Memory B cell (primary cell): ENCODE results near the gene ST6GALNAC3.

ENCODE experiments used
- ATAC-seq: fragments of 150-1000 bp; cut with Tn5 transposase; 2 replicates; pipeline ENCODE4 v1.10.0; 2021; ENCODE audit warnings: low read depth, mild to moderate bottlenecking, moderate library complexity
- DNase-seq, 2 donors: peaks; one replicate each; pipeline ENCODE4 v3.0.0; 2022; ENCODE audit warnings: low spot score in 2 of 2
- H3K27ac Mint-ChIP-seq: one replicate; pipeline ENCODE4 v1.8.0; 2022; ENCODE audit warnings: mild to moderate bottlenecking, moderate library complexity, mixed read lengths
- H3K27me3 Mint-ChIP-seq: one replicate; pipeline ENCODE4 v1.8.0; 2022; ENCODE audit warnings: mixed read lengths
- H3K36me3 Mint-ChIP-seq: one replicate; pipeline ENCODE4 v1.8.0; 2022; ENCODE audit warnings: mild to moderate bottlenecking, mixed read lengths
- H3K4me1 Mint-ChIP-seq: one replicate; pipeline ENCODE4 v1.8.0; 2022; ENCODE audit warnings: mixed read lengths
- H3K4me3 Mint-ChIP-seq: one replicate; pipeline ENCODE4 v1.8.0; 2022; ENCODE audit warnings: mild to moderate bottlenecking, moderate library complexity, mixed read lengths
- H3K9me3 Mint-ChIP-seq: one replicate; pipeline ENCODE4 v1.8.0; 2022; ENCODE audit warnings: mixed read lengths

ST6GALNAC3 gene

GRCh38 chr1:76128096-76128495, 53.5 kb downstream of the ST6GALNAC3 start:
- ATAC-seq (no peak), DNase-seq (no peak)
- Mint-ChIP-seq H3K27me3 (no peaks in the 10 kb centered on the region), H3K36me3 (no peaks in the 10 kb centered on the region), H3K4me3 (no peak overlapping the region), H3K4me1 (no peaks in the 10 kb centered on the region), H3K27ac (no peak overlapping the region), H3K9me3 (no peaks in the 10 kb centered on the region)

DNA sequence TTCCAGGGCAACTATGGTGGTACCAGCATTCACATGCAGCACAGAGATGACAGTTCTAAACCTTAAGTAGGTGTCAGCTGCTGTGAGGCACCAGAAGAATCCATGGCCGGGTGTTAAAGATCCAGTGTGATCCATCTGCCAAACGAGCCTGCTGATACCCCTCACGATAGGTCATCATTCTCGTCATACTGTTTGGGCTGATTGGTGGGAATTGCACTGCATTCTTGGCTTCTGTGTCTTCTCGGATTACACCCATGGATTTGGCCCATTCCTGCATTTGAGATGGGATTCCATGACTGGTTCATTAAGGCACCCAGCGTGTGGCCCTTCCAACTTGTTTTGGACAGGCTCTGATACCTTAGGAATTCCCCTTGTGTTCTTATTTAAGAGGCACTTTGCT, 55.2 kb downstream of the ST6GALNAC3 start:
- H3K27ac Mint-ChIP-seq = no peak overlapping the region
- DNase-seq (no peak), ATAC-seq (no peak)
- H3K4me3 Mint-ChIP-seq = no peak overlapping the region
- H3K27me3 Mint-ChIP-seq = no peaks in the 10 kb centered on the region
- no peaks in the 10 kb centered on the region for H3K9me3 Mint-ChIP-seq
- H3K36me3 Mint-ChIP-seq = no peaks in the 10 kb centered on the region
- H3K4me1 Mint-ChIP-seq = no peaks in the 10 kb centered on the region

DNA sequence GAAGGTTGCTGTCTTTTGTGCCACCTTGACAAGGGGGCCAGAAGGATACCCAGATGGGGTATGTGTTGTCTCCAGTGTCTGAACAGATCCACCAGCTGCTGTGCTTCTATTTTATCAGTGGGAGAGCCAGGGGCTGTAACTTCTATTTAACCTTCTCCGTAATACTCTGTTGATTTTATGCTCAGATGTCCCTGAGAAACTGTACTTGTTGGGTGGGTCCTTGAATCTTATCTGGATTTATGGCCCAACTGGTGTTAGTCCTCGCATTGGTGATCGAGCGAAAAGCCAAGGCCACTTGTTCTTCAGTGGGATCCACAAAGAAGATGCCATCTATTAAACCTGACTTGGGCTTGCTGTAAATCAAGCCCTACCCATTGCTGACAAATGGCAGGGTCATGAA, 56.4 kb downstream of the ST6GALNAC3 start:
- no peaks in the 10 kb centered on the region for H3K27me3 Mint-ChIP-seq
- no peaks in the 10 kb centered on the region for H3K36me3 Mint-ChIP-seq
- DNase-seq (no peak), ATAC-seq (no peak)
- H3K4me3 Mint-ChIP-seq = no peak overlapping the region
- H3K4me1 Mint-ChIP-seq = no peaks in the 10 kb centered on the region
- no peak overlapping the region for H3K27ac Mint-ChIP-seq
- H3K9me3 Mint-ChIP-seq = no peaks in the 10 kb centered on the region

- Mint-ChIP-seq H3K4me1 (peaks cover 3% of the 10 kb centered on the region), H3K36me3 (no peaks in the 10 kb centered on the region), H3K27ac (no peak overlapping the region), H3K27me3 (no peaks in the 10 kb centered on the region), H3K9me3 (no peaks in the 10 kb centered on the region), H3K4me3 (no peak overlapping the region)
- DNase-seq (no peak), ATAC-seq (no peak)
Observed at GRCh38 chr1:76133977-76134376, 59.4 kb downstream of the ST6GALNAC3 start.

GRCh38 chr1:76135835-76136234, 61.3 kb downstream of the ST6GALNAC3 start:
- no peak for DNase-seq
- no peak for ATAC-seq
- Mint-ChIP-seq H3K4me1 (peaks cover 6% of the 10 kb centered on the region), H3K27ac (no peak overlapping the region), H3K27me3 (no peaks in the 10 kb centered on the region), H3K36me3 (no peaks in the 10 kb centered on the region), H3K9me3 (no peaks in the 10 kb centered on the region), H3K4me3 (no peak overlapping the region)

DNA sequence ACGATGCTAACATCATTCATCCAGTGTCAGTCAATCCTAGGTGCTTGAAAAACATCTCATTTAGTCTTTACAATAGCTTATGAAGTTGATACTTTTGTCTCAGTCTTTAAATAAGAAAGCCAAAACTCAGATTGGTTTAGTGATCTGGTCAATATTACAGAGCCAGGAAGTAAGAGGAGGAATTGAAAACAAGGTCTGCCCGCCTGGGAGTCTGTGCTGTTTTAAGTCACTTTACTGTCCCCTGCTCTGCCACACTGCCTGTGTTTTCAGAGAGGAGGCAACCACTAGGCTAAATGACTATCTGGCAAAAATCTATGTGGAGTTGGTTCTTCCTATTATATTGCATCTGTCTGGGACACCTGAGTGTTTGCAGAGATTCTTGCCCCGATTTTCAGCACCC, 62.3 kb downstream of the ST6GALNAC3 start:
- Mint-ChIP-seq H3K27ac (no peak overlapping the region), H3K9me3 (no peaks in the 10 kb centered on the region), H3K4me3 (no peak overlapping the region), H3K4me1 (peaks cover 6% of the 10 kb centered on the region), H3K27me3 (no peaks in the 10 kb centered on the region), H3K36me3 (no peaks in the 10 kb centered on the region)
- DNase-seq (no peak), ATAC-seq (no peak)

DNA sequence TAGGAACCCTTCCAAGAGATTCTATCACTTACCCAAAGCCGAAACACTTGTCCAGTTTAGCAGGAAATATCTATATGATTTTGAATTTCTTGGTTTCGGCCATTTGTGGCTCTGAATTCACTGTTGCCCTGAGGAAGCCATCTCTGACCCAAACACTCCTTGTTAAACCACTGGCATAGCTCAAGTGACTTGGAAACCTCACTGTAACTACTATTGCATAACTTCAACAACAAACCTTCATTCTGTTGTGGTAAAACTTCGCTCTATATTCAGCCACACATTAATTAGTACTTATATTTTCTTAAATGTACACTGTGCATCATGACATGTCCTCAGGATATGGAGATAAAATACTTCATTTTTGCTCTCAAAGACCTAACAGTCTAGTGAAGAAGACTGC, 63.2 kb downstream of the ST6GALNAC3 start:
- no peaks in the 10 kb centered on the region for H3K27me3 Mint-ChIP-seq
- no peaks in the 10 kb centered on the region for H3K9me3 Mint-ChIP-seq
- no peak for ATAC-seq
- no peak for DNase-seq
- H3K36me3 Mint-ChIP-seq = no peaks in the 10 kb centered on the region
- no peak overlapping the region for H3K27ac Mint-ChIP-seq
- peaks cover 6% of the 10 kb centered on the region for H3K4me1 Mint-ChIP-seq
- H3K4me3 Mint-ChIP-seq = no peak overlapping the region

DNA sequence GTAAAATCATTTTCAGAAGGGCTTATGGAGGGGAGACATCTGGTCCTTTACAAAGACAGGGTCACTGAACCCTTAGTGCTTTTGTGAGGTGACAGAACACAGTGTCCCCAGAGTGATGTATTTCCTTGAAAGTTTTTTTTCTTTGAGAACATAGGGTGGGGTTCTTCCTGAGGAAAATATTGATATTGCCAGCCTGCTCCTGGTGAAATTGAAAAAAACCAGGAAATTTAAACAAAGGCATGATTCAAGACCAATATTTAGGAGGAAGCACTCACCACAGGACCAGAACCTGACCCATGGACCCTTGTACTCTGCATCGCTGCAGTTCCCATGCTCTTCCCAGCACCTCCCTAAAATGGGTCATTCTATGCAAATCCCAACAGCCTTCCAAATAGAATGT, 63.7 kb downstream of the ST6GALNAC3 start:
- Mint-ChIP-seq H3K27ac (no peak overlapping the region), H3K4me3 (no peak overlapping the region), H3K9me3 (no peaks in the 10 kb centered on the region), H3K4me1 (peaks cover 6% of the 10 kb centered on the region), H3K36me3 (no peaks in the 10 kb centered on the region), H3K27me3 (no peaks in the 10 kb centered on the region)
- ATAC-seq (no peak), DNase-seq (no peak)

DNA sequence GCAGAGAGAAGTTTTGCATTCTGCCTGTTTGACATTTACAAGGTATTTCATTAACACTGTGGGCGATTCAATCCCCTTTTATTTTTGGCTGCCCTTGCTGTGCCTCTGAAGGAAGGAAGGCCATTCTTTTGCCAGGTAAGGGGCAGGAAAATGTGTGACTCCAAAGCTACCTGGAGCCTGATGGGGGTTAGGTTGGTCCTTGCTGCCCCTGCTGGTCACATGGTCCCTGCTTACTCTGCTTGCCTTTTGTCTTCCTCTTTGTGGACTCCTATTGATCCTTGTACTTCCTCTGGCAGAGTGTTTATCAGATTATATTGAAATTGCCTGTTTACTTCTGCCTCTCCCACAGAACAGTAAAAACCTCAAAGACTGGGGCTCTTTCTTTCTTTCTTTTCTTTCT, 65.7 kb downstream of the ST6GALNAC3 start:
- no peaks in the 10 kb centered on the region for H3K36me3 Mint-ChIP-seq
- no peaks in the 10 kb centered on the region for H3K27me3 Mint-ChIP-seq
- no peak overlapping the region for H3K4me3 Mint-ChIP-seq
- no peaks in the 10 kb centered on the region for H3K9me3 Mint-ChIP-seq
- no peak for DNase-seq
- no peak overlapping the region for H3K27ac Mint-ChIP-seq
- H3K4me1 Mint-ChIP-seq = peaks cover 6% of the 10 kb centered on the region
- no peak for ATAC-seq

GRCh38 chr1:76141929-76142328, 67.4 kb downstream of the ST6GALNAC3 start:
- Mint-ChIP-seq H3K27me3 (no peaks in the 10 kb centered on the region), H3K4me3 (no peak overlapping the region), H3K36me3 (no peaks in the 10 kb centered on the region), H3K9me3 (no peaks in the 10 kb centered on the region), H3K4me1 (peaks cover 6% of the 10 kb centered on the region), H3K27ac (no peak overlapping the region)
- no peak for DNase-seq
- no peak for ATAC-seq

GRCh38 chr1:76142771-76143540, 68.4 kb downstream of the ST6GALNAC3 start:
- Mint-ChIP-seq H3K36me3 (no peaks in the 10 kb centered on the region), H3K4me3 (no peak overlapping the region)

DNA sequence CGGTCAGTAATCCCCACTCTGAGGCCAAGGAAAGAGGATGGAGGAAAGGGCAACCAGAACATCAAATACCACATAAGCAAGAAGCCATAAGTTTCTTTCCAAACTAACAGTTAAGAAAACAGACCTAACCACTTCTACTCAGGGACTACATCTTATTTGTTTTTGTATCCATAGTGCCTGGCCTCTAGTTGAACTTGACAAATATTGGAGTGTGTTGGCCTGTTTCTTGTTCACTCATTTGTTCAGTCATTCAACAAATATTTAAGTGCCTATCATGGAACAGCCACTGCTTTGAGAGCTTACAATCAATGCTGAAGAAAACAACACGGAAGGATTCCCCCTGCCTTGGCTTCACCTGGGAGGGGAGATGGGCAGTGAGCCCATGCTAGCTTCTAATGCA, 69.7 kb downstream of the ST6GALNAC3 start:
- Mint-ChIP-seq H3K4me1 (peaks cover 3% of the 10 kb centered on the region), H3K27ac (no peak overlapping the region), H3K9me3 (no peaks in the 10 kb centered on the region), H3K4me3 (no peak overlapping the region), H3K36me3 (no peaks in the 10 kb centered on the region), H3K27me3 (peaks cover 2% of the 10 kb centered on the region)
- ATAC-seq (no peak), DNase-seq (no peak)

More at GRCh38 chr1:76142771-76143540, 68.4 kb downstream of the ST6GALNAC3 start:
- ATAC-seq (no peak), DNase-seq (no peak)
- peaks cover 2% of the 10 kb centered on the region for H3K27me3 Mint-ChIP-seq
- no peak overlapping the region for H3K27ac Mint-ChIP-seq
- H3K9me3 Mint-ChIP-seq = no peaks in the 10 kb centered on the region
- H3K4me1 Mint-ChIP-seq = peaks cover 3% of the 10 kb centered on the region

GRCh38 chr1:76145332-76145731, 70.8 kb downstream of the ST6GALNAC3 start:
- H3K4me1 Mint-ChIP-seq = no peaks in the 10 kb centered on the region
- H3K9me3 Mint-ChIP-seq = no peaks in the 10 kb centered on the region
- no peak overlapping the region for H3K27ac Mint-ChIP-seq
- H3K36me3 Mint-ChIP-seq = no peaks in the 10 kb centered on the region
- ATAC-seq = no peak
- DNase-seq = no peak
- peaks cover 5% of the 10 kb centered on the region for H3K27me3 Mint-ChIP-seq
- no peak overlapping the region for H3K4me3 Mint-ChIP-seq

- no peak for ATAC-seq
- H3K4me1 Mint-ChIP-seq = no peaks in the 10 kb centered on the region
- no peak for DNase-seq
- no peak overlapping the region for H3K4me3 Mint-ChIP-seq
- no peak overlapping the region for H3K27ac Mint-ChIP-seq
- no peaks in the 10 kb centered on the region for H3K9me3 Mint-ChIP-seq
- no peaks in the 10 kb centered on the region for H3K36me3 Mint-ChIP-seq
- peaks cover 7% of the 10 kb centered on the region for H3K27me3 Mint-ChIP-seq
Observed at GRCh38 chr1:76146184-76146583, 71.6 kb downstream of the ST6GALNAC3 start.

DNA sequence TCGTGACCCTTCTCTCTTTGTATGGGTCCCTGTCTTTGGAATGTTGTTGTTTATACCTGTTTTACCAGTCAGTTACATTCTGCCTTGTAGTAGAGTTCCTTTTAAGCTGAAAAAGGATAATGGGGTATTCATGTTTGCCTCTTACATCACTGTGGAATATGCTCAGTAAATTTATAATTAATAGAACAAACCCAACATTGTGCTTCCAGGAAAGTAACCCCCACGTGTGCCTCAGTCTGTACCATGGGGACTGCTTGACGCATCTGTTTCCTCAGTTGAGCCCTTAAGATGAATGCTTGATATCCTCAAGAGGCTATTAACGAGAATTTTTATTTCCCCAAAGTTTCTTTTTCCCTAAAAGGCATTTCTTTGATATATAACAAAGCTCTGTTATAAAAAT, 73.4 kb downstream of the ST6GALNAC3 start:
- H3K4me3 Mint-ChIP-seq = no peak overlapping the region
- H3K4me1 Mint-ChIP-seq = no peaks in the 10 kb centered on the region
- DNase-seq = no peak
- ATAC-seq = no peak
- H3K27ac Mint-ChIP-seq = no peak overlapping the region
- peaks cover 9% of the 10 kb centered on the region for H3K27me3 Mint-ChIP-seq
- H3K36me3 Mint-ChIP-seq = no peaks in the 10 kb centered on the region
- no peaks in the 10 kb centered on the region for H3K9me3 Mint-ChIP-seq
